OCI-LY3 (cell line): Measurements from ENCODE around the gene ANKRD39.

Experiments used
- H2AFZ ChIP-seq: fragments of 200-600, 300-600 bp; shearing (Covaris generic); 2 replicates; pipeline ENCODE4 v1.6.0; 2014; ENCODE audit warnings: antibody characterized with exemption, low read depth, low read length
- H3K27ac ChIP-seq: fragments of 200-600, 300-600 bp; sonication (generic); 2 replicates; pipeline ENCODE4 v1.5.1; 2014; ENCODE audit warnings: mild to moderate bottlenecking, low read length, moderate library complexity, mixed read lengths
- H3K27me3 ChIP-seq: fragments of 200-600, 300-600 bp; sonication (generic); 2 replicates; pipeline ENCODE4 v1.6.1; 2014; ENCODE audit warnings: low read depth, low read length, mixed read lengths
- H3K36me3 ChIP-seq: fragments of 200-600, 300-600 bp; sonication (generic); replicated peaks from 2 replicates; pipeline ENCODE3; 2014; ENCODE audit warnings: low read depth, low read length, mixed read lengths
- H3K4me1 ChIP-seq: fragments of 300-600, 200-600 bp; sonication (generic); 2 replicates; pipeline ENCODE4 v1.6.1; 2014; ENCODE audit warnings: low read length, mixed read lengths
- H3K4me2 ChIP-seq: fragments of 200-600, 300-600 bp; sonication (generic); 2 replicates; pipeline ENCODE4 v1.6.1; 2014; ENCODE audit warnings: low read length, mixed read lengths
- H3K4me3 ChIP-seq: fragments of 300-600, 200-600 bp; sonication (generic); 2 replicates; pipeline ENCODE4 v1.5.1; 2014; ENCODE audit warnings: antibody characterized with exemption, mild to moderate bottlenecking, low read length, moderate library complexity
- H3K79me2 ChIP-seq: fragments of 300-600, 200-600 bp; shearing (Covaris generic); 2 replicates; pipeline ENCODE4 v1.6.1; 2014; ENCODE audit warnings: mild to moderate bottlenecking, low read length, mixed read lengths
- H3K9ac ChIP-seq: fragments of 300-600, 200-600 bp; shearing (Covaris generic); 2 replicates; pipeline ENCODE4 v1.6.0; 2014; ENCODE audit warnings: mild to moderate bottlenecking, low read length, moderate library complexity
- H3K9me3 ChIP-seq: fragments of 200-600, 300-600 bp; shearing (Covaris generic); 2 replicates; pipeline ENCODE4 v1.6.1; 2014; ENCODE audit warnings: low read length, mixed read lengths; ENCODE audit not compliant: insufficient read depth
- H4K20me1 ChIP-seq: fragments of 200-600, 300-600 bp; sonication (generic); 2 replicates; pipeline ENCODE4 v1.6.1; 2016; ENCODE audit warnings: low read length, mixed read lengths; ENCODE audit not compliant: insufficient read depth
- CTCF ChIP-seq: fragments of 200-600, 300-600 bp; sonication (generic); IDR thresholded peaks from 2 replicates; pipeline ENCODE4 v1.5.1; 2014; ENCODE audit warnings: antibody characterized with exemption, low read length, low read depth
- EZH2phosphoT487 ChIP-seq: fragments of 200-600 bp; shearing (Covaris generic); IDR thresholded peaks from 2 replicates; pipeline ENCODE4 v1.6.1; 2018; ENCODE audit warnings: antibody characterized with exemption, mixed run types, low read depth

ANKRD39 gene

GRCh38 chr2:96860065-96861029, 2.5 kb upstream of the ANKRD39 start:
- Histone ChIP-seq H3K4me1 (peaks cover 10% of the 10 kb centered on the region), H3K36me3 (peaks cover 14% of the 10 kb centered on the region), H3K9ac (no peak overlapping the region), H3K9me3 (no peaks in the 10 kb centered on the region), H3K27ac (no peak overlapping the region), H3K4me2 (no peak overlapping the region), H3K27me3 (no peaks in the 10 kb centered on the region), H3K79me2 (peaks cover 21% of the 10 kb centered on the region), H4K20me1 (peaks cover 3% of the 10 kb centered on the region; the same call in 1 of the 2 replicates), H3K4me3 (no peak overlapping the region), H2AFZ (no peak overlapping the region)
- TF ChIP-seq EZH2phosphoT487 (no peak), CTCF (no peak)

GRCh38 chr2:96859681-96860064, 1.9 kb upstream of the ANKRD39 start:
- TF ChIP-seq EZH2phosphoT487: no peak
- no peak for TF ChIP-seq CTCF
- Histone ChIP-seq H3K4me3 (no peak overlapping the region), H3K27me3 (no peaks in the 10 kb centered on the region), H3K36me3 (peaks cover 11% of the 10 kb centered on the region), H4K20me1 (peaks cover 7% of the 10 kb centered on the region; the same call in 1 of the 2 replicates), H2AFZ (no peak overlapping the region), H3K27ac (no peak overlapping the region), H3K4me1 (peaks cover 10% of the 10 kb centered on the region), H3K9ac (no peak overlapping the region), H3K9me3 (no peaks in the 10 kb centered on the region), H3K79me2 (peaks cover 26% of the 10 kb centered on the region), H3K4me2 (no peak overlapping the region)

GRCh38 chr2:96859099-96859649, 1.4 kb upstream of the ANKRD39 start:
- Histone ChIP-seq H3K79me2 (peaks cover 28% of the 10 kb centered on the region), H3K4me2 (no peak overlapping the region), H3K27ac (no peak overlapping the region), H2AFZ (no peak overlapping the region), H3K27me3 (no peaks in the 10 kb centered on the region), H3K4me3 (peak overlapping the region; percentile 85; the same call in 1 of the 2 replicates), H3K36me3 (peaks cover 11% of the 10 kb centered on the region), H3K4me1 (peaks cover 10% of the 10 kb centered on the region), H3K9me3 (no peaks in the 10 kb centered on the region), H4K20me1 (peaks cover 8% of the 10 kb centered on the region; the same call in 1 of the 2 replicates), H3K9ac (no peak overlapping the region)
- TF ChIP-seq EZH2phosphoT487 (no peak), CTCF (no peak)
